Activated B cell treated with CpG ODN at 0.5 μM for 24 hours (primary cell): ENCODE measurements around the gene OR7C1. TPM values are rescaled to one million over a fixed set of nuclear protein-coding genes. Genes with fewer than 3 reads are reported as not detected.

Experiments
- ATAC-seq: fragments of 200-7000 bp; cut with Tn5 transposase; one replicate; pipeline ENCODE4 v1.10.0; 2021; ENCODE audit warnings: low read depth, mild to moderate bottlenecking, moderate library complexity
- CTCF ChIA-PET: fragments of 350-600 bp; sonication (Branson Sonifier 250); formaldehyde crosslinking; loops from one replicate; lab custom pipeline; 2021; ENCODE audit warnings: antibody characterized with exemption; lab: Charles Lee
- POLR2A ChIA-PET: fragments of 350-600 bp; sonication (Branson Sonifier 250); formaldehyde crosslinking; loops from one replicate; lab custom pipeline; 2021; ENCODE audit warnings: antibody characterized with exemption; lab: Charles Lee
- DNase-seq: peaks from one replicate; pipeline ENCODE4 v3.0.0; 2022
- H3K27ac Mint-ChIP-seq: one replicate; pipeline ENCODE4 v1.8.0; 2020; ENCODE audit warnings: mixed read lengths
- H3K27me3 Mint-ChIP-seq: one replicate; pipeline ENCODE4 v1.8.0; 2021; ENCODE audit warnings: mixed read lengths
- H3K36me3 Mint-ChIP-seq: one replicate; pipeline ENCODE4 v1.8.0; 2021; ENCODE audit warnings: low read depth, mixed read lengths
- H3K4me1 Mint-ChIP-seq: one replicate; pipeline ENCODE4 v1.8.0; 2021; ENCODE audit warnings: mixed read lengths
- H3K4me3 Mint-ChIP-seq: one replicate; pipeline ENCODE4 v1.8.0; 2020; ENCODE audit warnings: mild to moderate bottlenecking, mixed read lengths
- H3K9me3 Mint-ChIP-seq: one replicate; pipeline ENCODE4 v1.8.0; 2020; ENCODE audit warnings: mixed read lengths
- intact Hi-C: fragments of 100-400 bp; cut with micrococcal nuclease; formaldehyde crosslinking; loops from one replicate; pipeline ENCODE4 v1.15.1; 2024
- total RNA-seq: library from RNA; stranded (reverse); gene quantifications from 2 replicates; pipeline ENCODE4 v1.2.3, GENCODE V29; 2022
- TF ChIP-seq, protein P1 (sequence below): fragments of 200-600 bp; IDR thresholded peaks from one replicate; pipeline ENCODE4 v1.8.0; 2022; ENCODE audit warnings: antibody characterized with exemption, mild to moderate bottlenecking

OR7C1 gene
- total RNA-seq, 1 donor from 2014 or later = not detected

DNA sequence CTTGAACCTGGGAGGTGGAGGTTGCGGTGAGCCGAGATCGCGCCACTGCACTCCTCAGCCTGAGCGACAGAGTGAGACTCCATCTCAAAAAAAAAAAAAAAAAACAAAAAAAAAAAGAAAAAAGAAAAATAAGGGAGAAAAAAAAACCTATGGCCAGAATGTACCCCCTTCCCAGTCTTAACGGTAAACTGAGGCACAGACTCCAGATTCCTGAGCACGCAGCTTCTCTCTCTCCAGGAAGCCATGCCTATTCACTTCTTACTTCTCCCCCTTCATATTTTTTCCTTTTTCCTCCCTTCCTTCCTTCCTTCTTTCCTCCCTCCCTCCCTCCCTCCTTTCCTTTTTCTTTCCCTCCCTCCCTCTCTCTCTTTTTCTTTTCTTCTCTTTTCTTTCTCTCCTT, 62.0 kb downstream of the OR7C1 start:
- CTCF ChIA-PET = no interaction called here
- peaks cover 8% of the 10 kb centered on the region for H3K27me3 Mint-ChIP-seq
- POLR2A ChIA-PET = no interaction called here
- TF ChIP-seq, protein P1, sequence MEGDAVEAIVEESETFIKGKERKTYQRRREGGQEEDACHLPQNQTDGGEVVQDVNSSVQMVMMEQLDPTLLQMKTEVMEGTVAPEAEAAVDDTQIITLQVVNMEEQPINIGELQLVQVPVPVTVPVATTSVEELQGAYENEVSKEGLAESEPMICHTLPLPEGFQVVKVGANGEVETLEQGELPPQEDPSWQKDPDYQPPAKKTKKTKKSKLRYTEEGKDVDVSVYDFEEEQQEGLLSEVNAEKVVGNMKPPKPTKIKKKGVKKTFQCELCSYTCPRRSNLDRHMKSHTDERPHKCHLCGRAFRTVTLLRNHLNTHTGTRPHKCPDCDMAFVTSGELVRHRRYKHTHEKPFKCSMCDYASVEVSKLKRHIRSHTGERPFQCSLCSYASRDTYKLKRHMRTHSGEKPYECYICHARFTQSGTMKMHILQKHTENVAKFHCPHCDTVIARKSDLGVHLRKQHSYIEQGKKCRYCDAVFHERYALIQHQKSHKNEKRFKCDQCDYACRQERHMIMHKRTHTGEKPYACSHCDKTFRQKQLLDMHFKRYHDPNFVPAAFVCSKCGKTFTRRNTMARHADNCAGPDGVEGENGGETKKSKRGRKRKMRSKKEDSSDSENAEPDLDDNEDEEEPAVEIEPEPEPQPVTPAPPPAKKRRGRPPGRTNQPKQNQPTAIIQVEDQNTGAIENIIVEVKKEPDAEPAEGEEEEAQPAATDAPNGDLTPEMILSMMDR = no peak
- H3K4me3 Mint-ChIP-seq = no peak overlapping the region
- DNase-seq = no peak
- H3K36me3 Mint-ChIP-seq = no peaks in the 10 kb centered on the region
- no peak for ATAC-seq
- H3K9me3 Mint-ChIP-seq = no peaks in the 10 kb centered on the region
- intact Hi-C loops = no loop called here
- peaks cover 23% of the 10 kb centered on the region for H3K4me1 Mint-ChIP-seq
- H3K27ac Mint-ChIP-seq = no peak overlapping the region

DNA sequence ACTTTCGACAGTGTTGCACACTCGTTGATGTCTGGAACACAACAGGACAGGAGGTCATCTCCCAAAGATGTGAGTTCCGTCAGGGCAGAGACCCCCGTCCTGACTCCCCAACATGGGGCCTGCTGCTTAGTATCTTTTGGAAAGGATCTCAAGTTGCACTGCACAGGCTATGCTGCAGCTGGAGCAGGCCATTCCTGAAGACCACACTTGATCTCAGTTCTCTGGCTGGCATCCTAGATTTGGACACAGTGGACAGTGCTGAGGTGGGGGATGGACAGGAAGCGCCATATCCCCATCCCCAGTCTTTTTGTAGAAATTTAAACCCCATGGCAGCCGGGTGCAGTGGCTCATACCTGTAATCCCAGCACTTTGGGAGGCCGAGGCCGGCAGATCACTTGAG, 62.5 kb downstream of the OR7C1 start:
- intact Hi-C loops = no loop called here
- Mint-ChIP-seq H3K9me3 (no peaks in the 10 kb centered on the region), H3K27ac (no peak overlapping the region), H3K36me3 (no peaks in the 10 kb centered on the region), H3K4me3 (no peak overlapping the region), H3K27me3 (peaks cover 8% of the 10 kb centered on the region), H3K4me1 (peaks cover 20% of the 10 kb centered on the region)
- DNase-seq (no peak), ATAC-seq (no peak)
- POLR2A ChIA-PET = no interaction called here
- TF ChIP-seq, protein P1 = no peak
- CTCF ChIA-PET = no interaction called here

DNA sequence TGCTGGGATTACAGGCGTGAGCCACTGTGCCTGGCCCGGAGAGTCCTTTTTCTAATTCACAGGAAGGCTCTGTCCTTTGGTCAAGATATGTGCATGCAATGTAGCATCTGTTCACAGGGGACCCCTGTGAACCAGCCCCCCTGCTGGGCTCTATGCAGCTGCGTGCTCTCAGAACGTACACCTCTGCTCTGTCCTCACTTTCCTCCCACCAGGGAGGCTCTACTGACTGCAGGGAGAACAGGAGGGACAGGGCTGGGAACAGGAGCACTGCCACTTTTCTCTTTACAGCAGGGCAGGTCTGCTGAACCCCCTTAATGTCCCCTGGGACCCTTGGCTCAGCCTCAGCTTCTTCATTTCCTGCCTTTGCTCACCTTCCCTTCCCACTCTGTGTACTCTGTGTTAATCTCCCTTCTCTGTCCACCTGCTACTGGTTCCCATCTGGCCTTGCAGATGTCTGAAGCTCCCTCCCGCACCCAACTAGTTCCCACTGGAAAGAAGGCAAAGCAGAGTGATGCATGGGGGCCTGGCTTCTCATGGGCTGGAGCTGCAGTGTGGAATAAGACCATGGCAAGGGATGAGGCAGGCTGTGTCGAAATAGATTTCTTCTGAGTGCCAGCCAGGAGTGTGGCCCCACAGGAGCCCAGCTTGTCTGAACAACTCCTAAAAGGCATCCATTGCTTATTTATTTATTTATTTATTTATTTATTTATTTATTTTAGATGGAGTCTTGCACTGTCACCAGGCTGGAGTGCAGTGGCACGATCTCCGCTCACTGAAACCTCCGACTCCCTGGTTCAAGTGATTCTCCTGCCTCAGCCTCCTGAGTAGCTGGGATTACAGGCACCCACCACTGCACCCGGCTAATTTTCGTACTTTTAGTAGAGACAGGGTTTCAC, 63.8 kb downstream of the OR7C1 start:
- TF ChIP-seq, protein P1 = no peak
- ChIA-PET CTCF (no interaction called here), POLR2A (no interaction called here)
- Mint-ChIP-seq H3K36me3 (no peaks in the 10 kb centered on the region), H3K27me3 (peaks cover 8% of the 10 kb centered on the region), H3K27ac (no peak overlapping the region), H3K4me1 (peaks cover 12% of the 10 kb centered on the region), H3K9me3 (no peaks in the 10 kb centered on the region), H3K4me3 (no peak overlapping the region)
- DNase-seq (no peak), ATAC-seq (no peak)
- intact Hi-C loops = no loop called here

DNA sequence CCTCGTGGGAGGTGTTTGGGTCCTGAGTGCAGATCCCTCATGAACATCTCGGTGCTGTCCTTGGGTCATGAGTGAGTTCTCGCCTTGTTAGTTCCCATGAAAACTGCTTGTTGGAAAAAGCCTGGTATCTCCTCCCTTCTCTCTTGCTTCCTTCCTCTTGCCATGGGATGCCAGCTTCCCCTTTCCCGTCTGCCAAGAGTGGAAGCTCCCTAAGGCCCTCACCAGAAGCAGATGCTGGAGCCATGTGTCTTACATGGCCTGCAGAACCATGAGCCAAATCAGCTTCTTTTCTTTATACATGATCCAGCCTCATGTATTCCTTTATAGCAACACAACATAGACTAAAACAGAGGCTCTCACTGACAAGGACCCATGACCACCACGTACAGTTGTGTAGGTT, 64.8 kb downstream of the OR7C1 start:
- ChIA-PET POLR2A (no interaction called here), CTCF (interaction anchor here (1.5 kb wide), 1 partner anchor 16 kb away, joined by 4 read pairs; no protein-coding TSS in a partner anchor)
- Mint-ChIP-seq H3K4me1 (peaks cover 7% of the 10 kb centered on the region), H3K27me3 (peaks cover 9% of the 10 kb centered on the region), H3K4me3 (no peak overlapping the region), H3K27ac (no peak overlapping the region), H3K36me3 (peaks cover 3% of the 10 kb centered on the region), H3K9me3 (no peaks in the 10 kb centered on the region)
- no peak for DNase-seq
- TF ChIP-seq, protein P1 = no peak
- intact Hi-C loops = no loop called here
- ATAC-seq = no peak

DNA sequence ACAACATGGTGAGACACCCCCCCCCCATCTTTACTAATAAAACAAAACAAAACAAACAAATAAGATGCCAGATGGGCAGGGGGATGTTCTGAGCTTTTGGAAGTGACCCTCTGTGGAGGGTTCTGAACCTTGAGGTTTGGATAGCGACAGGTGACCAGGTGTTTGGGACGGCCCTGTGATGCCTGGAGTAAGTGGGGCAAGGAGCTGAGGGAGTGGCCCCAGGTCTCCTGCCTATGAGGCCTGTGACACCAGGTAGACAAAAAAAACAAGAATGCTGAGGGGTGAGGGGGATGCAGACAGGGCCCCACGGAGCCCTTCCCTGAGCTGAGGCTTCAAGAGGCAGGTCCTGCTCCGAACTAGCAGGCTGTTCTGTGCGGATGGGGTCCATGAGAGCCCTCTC, 65.8 kb downstream of the OR7C1 start:
- POLR2A ChIA-PET = no interaction called here
- ATAC-seq = no peak
- Mint-ChIP-seq H3K27me3 (peaks cover 13% of the 10 kb centered on the region), H3K4me3 (no peak overlapping the region), H3K4me1 (peaks cover 7% of the 10 kb centered on the region), H3K27ac (no peak overlapping the region), H3K9me3 (no peaks in the 10 kb centered on the region), H3K36me3 (peaks cover 3% of the 10 kb centered on the region)
- CTCF ChIA-PET = interaction anchor here (1.5 kb wide), 1 partner anchor 16 kb away, joined by 4 read pairs; no protein-coding TSS in a partner anchor
- intact Hi-C loops = no loop called here
- TF ChIP-seq, protein P1 = no peak
- no peak for DNase-seq
